BJ (cell line): ENCODE results near the gene TRNAU1AP. TPM values are rescaled to one million over a fixed set of nuclear protein-coding genes. Genes with fewer than 3 reads are reported as not detected.
A peak's percentile ranks its signal among the peaks of the same experiment; 100 is the strongest.

Source experiments
- CTCF ChIA-PET: fragments of 350-600 bp; formaldehyde crosslinking; extraction: SDS; loops from one replicate; lab custom pipeline; 2021; ENCODE audit warnings: antibody characterized with exemption, inconsistent platforms; lab: Yijun Ruan, JAX
- POLR2A ChIA-PET: fragments of 300-600 bp; sonication (Branson Sonifier 250); formaldehyde crosslinking; extraction: SDS; loops from one replicate; lab custom pipeline; 2021; ENCODE audit warnings: antibody characterized with exemption; lab: Charles Lee
- DNase-seq: peaks from one replicate; pipeline ENCODE4 v3.0.0-alpha.2; 2011; ENCODE audit warnings: low read depth
- H3K27me3 ChIP-seq: 2 replicates; pipeline ENCODE4 v1.6.0; 2011; ENCODE audit warnings: low read length; ENCODE audit not compliant: control insufficient read depth, insufficient read depth
- H3K36me3 ChIP-seq: 2 replicates; pipeline ENCODE4 v1.5.1; 2011; ENCODE audit warnings: low read length; ENCODE audit not compliant: control insufficient read depth, insufficient read depth
- H3K4me3 ChIP-seq: 2 replicates; pipeline ENCODE4 v1.5.1; 2011; ENCODE audit warnings: low read depth, mild to moderate bottlenecking, control low read depth, low read length
- CTCF ChIP-seq: IDR thresholded peaks from 2 replicates; pipeline ENCODE4 v1.5.1; 2011; ENCODE audit warnings: low read depth, mild to moderate bottlenecking, control low read depth, inconsistent platforms, low read length, moderate library complexity; ENCODE audit not compliant: insufficient read depth
- polyA plus RNA-seq: library from polyadenylated mRNA; depleted of rRNA; stranded (reverse); fragments of >200 nt; gene quantifications from 2 replicates; pipeline ENCODE4 v1.2.3, GENCODE V29; 2011

The TRNAU1AP gene
- polyA plus RNA-seq, 1 experiment, result 26.6 TPM

DNA sequence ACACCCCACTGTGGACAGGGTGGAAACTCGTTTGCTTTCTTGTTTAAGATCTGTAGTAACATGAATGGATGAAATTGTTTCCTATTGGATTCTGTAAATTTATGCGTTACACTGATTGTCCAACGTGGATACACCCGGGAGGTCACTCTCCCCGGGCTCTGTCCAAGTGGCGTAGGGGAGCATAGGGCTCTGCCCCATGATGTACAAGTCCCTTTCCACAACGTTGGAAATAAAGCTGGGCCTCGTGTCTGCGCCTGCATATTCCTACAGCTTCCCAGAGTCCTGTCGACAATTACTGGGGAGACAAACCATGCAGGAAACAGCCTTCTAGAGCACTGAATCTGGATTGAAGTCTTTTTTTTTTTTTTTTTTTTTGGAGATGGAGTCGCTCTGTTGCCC lies 45.6 kb upstream of the TRNAU1AP start:
- POLR2A ChIA-PET, result no interaction called here
- CTCF ChIA-PET, result interaction anchor here (0.7 to 2.7 kb wide), 2 partner anchors 18 to 258 kb away, joined by 3 to 6 read pairs; no protein-coding TSS in a partner anchor
- H3K36me3 ChIP-seq, result peaks cover 20% of the 10 kb centered on the region
- H3K27me3 ChIP-seq, result no peaks in the 10 kb centered on the region
- no peak for DNase-seq
- peak overlapping the region; percentile 71 for H3K4me3 ChIP-seq
- no peak for TF ChIP-seq CTCF

GRCh38 chr1:28507646-28508434 lies 45.0 kb upstream of the TRNAU1AP start:
- Histone ChIP-seq H3K4me3 (peak overlapping the region; percentile 71), H3K36me3 (peaks cover 20% of the 10 kb centered on the region), H3K27me3 (no peaks in the 10 kb centered on the region)
- POLR2A ChIA-PET, result interaction anchor here (0.7 to 1.3 kb wide), 3 partner anchors 13 to 258 kb away, joined by 3 to 12 read pairs (median 4); partner anchors contain the start of gene MED18
- no peak for TF ChIP-seq CTCF
- CTCF ChIA-PET, result interaction anchor here (1.5 to 2.7 kb wide), 2 partner anchors 98 to 259 kb away, joined by 5 to 6 read pairs; no protein-coding TSS in a partner anchor
- no peak for DNase-seq

GRCh38 chr1:28508435-28508754 lies 44.5 kb upstream of the TRNAU1AP start:
- peaks cover 20% of the 10 kb centered on the region for H3K36me3 ChIP-seq
- DNase-seq, result no peak
- peak overlapping the region; percentile 71 for H3K4me3 ChIP-seq
- ChIA-PET POLR2A (interaction anchor here (0.5 to 1.4 kb wide), 6 partner anchors 26 to 259 kb away, joined by 4 to 12 read pairs (median 6); partner anchors contain the start of gene MED18), CTCF (interaction anchor here (1.0 to 2.7 kb wide), 3 partner anchors 9 to 259 kb away, joined by 3 to 6 read pairs (median 5); no protein-coding TSS in a partner anchor)
- no peak for TF ChIP-seq CTCF
- H3K27me3 ChIP-seq, result no peaks in the 10 kb centered on the region

DNA sequence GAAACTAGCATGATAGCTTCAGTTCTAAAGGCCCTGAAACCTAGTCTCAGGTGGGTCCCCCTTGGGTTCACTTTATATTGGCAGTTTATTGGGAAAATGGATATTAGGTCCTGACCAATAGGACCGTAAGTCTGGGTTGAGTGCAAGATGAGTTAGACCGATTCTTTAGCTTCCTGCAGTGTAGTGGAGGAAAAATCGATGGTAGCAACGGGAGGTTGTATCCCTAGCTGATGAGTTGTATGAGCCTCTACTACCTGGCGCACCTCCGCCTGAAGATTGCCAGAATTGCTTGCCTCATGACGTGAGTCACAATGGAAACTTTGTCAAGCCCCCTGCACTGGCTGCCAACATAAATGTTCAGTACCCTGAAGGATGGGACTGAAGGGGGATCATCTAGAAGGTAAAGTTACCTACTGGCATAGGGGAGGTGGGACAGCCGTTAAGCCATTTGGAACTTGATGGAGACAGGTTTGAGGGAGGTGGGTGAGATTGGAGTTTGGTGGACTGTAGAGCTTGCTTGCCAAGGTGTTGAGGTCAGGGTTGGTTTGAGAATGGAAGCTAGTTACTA lies 43.1 kb upstream of the TRNAU1AP start:
- ChIA-PET POLR2A (interaction anchor here (1.4 kb wide), 1 partner anchor 93 kb away, joined by 5 read pairs; no protein-coding TSS in a partner anchor), CTCF (interaction anchor here (0.6 to 1.7 kb wide), 2 partner anchors 9 to 92 kb away, joined by 3 to 9 read pairs; no protein-coding TSS in a partner anchor)
- Histone ChIP-seq H3K27me3 (no peaks in the 10 kb centered on the region), H3K36me3 (peaks cover 20% of the 10 kb centered on the region), H3K4me3 (peak overlapping the region; percentile 3; the same call in 1 of the 2 replicates)
- no peak for DNase-seq
- TF ChIP-seq CTCF, result no peak
